ENCODE results near the gene SMIM32. TPM values are rescaled to one million over a fixed set of nuclear protein-coding genes. Genes with fewer than 3 reads are reported as not detected.

The SMIM32 gene
- total RNA-seq, 2 experiments from 2014 or later, result not detected

- Mint-ChIP-seq H3K4me1 (no peaks in the 10 kb centered on the region), H3K27ac (no peak overlapping the region), H3K4me3 (no peak overlapping the region), H3K36me3 (ENCODE audit: low read depth) (peaks cover 1% of the 10 kb centered on the region), H3K9me3 (no peaks in the 10 kb centered on the region), H3K27me3 (peaks cover under 1% of the 10 kb centered on the region)
- POLR2A ChIA-PET, result no interaction called here
- CTCF ChIA-PET, result no interaction called here
- DNase-seq, result no peak
These were observed 37.2 kb downstream of the SMIM32 start for GRCh38 chr5:136155761-136156160.

- ChIA-PET POLR2A (no interaction called here), CTCF (no interaction called here)
- Mint-ChIP-seq H3K27me3 (no peaks in the 10 kb centered on the region), H3K27ac (no peak overlapping the region), H3K36me3 (ENCODE audit: low read depth) (no peaks in the 10 kb centered on the region), H3K9me3 (no peaks in the 10 kb centered on the region), H3K4me1 (no peaks in the 10 kb centered on the region), H3K4me3 (no peak overlapping the region)
- no peak for DNase-seq
These were observed 37.9 kb downstream of the SMIM32 start for GRCh38 chr5:136155078-136155477.

GRCh38 chr5:136153581-136154236, 39.3 kb downstream of the SMIM32 start:
- H3K4me1 Mint-ChIP-seq, result no peaks in the 10 kb centered on the region
- DNase-seq, result no peak
- POLR2A ChIA-PET, result no interaction called here
- H3K27ac Mint-ChIP-seq, result no peak overlapping the region
- H3K27me3 Mint-ChIP-seq, result no peaks in the 10 kb centered on the region
- no peak overlapping the region for H3K4me3 Mint-ChIP-seq
- H3K36me3 Mint-ChIP-seq (ENCODE audit: low read depth), result no peaks in the 10 kb centered on the region
- CTCF ChIA-PET, result no interaction called here
- no peaks in the 10 kb centered on the region for H3K9me3 Mint-ChIP-seq

GRCh38 chr5:136149891-136150290, 43.1 kb downstream of the SMIM32 start:
- CTCF ChIA-PET, result no interaction called here
- Mint-ChIP-seq H3K27ac (no peak overlapping the region), H3K4me1 (no peaks in the 10 kb centered on the region), H3K9me3 (no peaks in the 10 kb centered on the region), H3K27me3 (no peaks in the 10 kb centered on the region), H3K36me3 (ENCODE audit: low read depth) (no peaks in the 10 kb centered on the region), H3K4me3 (no peak overlapping the region)
- POLR2A ChIA-PET, result no interaction called here
- DNase-seq, result no peak

- Mint-ChIP-seq H3K9me3 (no peaks in the 10 kb centered on the region), H3K27me3 (no peaks in the 10 kb centered on the region), H3K4me1 (no peaks in the 10 kb centered on the region), H3K27ac (no peak overlapping the region), H3K4me3 (no peak overlapping the region), H3K36me3 (ENCODE audit: low read depth) (no peaks in the 10 kb centered on the region)
- no peak for DNase-seq
- ChIA-PET POLR2A (no interaction called here), CTCF (interaction anchor here (1.6 kb wide), 1 partner anchor 15 kb away, joined by 4 read pairs; the partner anchor contains the start of gene SMAD5)
These were observed 45.3 kb downstream of the SMIM32 start for GRCh38 chr5:136147632-136148031.

GRCh38 chr5:136146201-136146600, 46.8 kb downstream of the SMIM32 start:
- no peaks in the 10 kb centered on the region for H3K36me3 Mint-ChIP-seq (ENCODE audit: low read depth)
- no peaks in the 10 kb centered on the region for H3K4me1 Mint-ChIP-seq
- H3K27me3 Mint-ChIP-seq, result no peaks in the 10 kb centered on the region
- no peak for DNase-seq
- H3K4me3 Mint-ChIP-seq, result no peak overlapping the region
- ChIA-PET CTCF (no interaction called here), POLR2A (no interaction called here)
- no peak overlapping the region for H3K27ac Mint-ChIP-seq
- H3K9me3 Mint-ChIP-seq, result no peaks in the 10 kb centered on the region

- DNase-seq, result no peak
- no peaks in the 10 kb centered on the region for H3K4me1 Mint-ChIP-seq
- CTCF ChIA-PET, result no interaction called here
- H3K4me3 Mint-ChIP-seq, result no peak overlapping the region
- no peaks in the 10 kb centered on the region for H3K36me3 Mint-ChIP-seq (ENCODE audit: low read depth)
- no peak overlapping the region for H3K27ac Mint-ChIP-seq
- POLR2A ChIA-PET, result no interaction called here
- no peaks in the 10 kb centered on the region for H3K27me3 Mint-ChIP-seq
- H3K9me3 Mint-ChIP-seq, result no peaks in the 10 kb centered on the region
These were observed 47.9 kb downstream of the SMIM32 start for GRCh38 chr5:136145030-136145429.

- H3K27ac Mint-ChIP-seq, result no peak overlapping the region
- CTCF ChIA-PET, result no interaction called here
- H3K36me3 Mint-ChIP-seq (ENCODE audit: low read depth), result peaks cover 5% of the 10 kb centered on the region
- no peak overlapping the region for H3K4me3 Mint-ChIP-seq
- no peaks in the 10 kb centered on the region for H3K4me1 Mint-ChIP-seq
- POLR2A ChIA-PET, result no interaction called here
- H3K9me3 Mint-ChIP-seq, result no peaks in the 10 kb centered on the region
- DNase-seq, result no peak
- H3K27me3 Mint-ChIP-seq, result peaks cover 7% of the 10 kb centered on the region
These were observed 49.2 kb downstream of the SMIM32 start for GRCh38 chr5:136143763-136144162.

- H3K27ac Mint-ChIP-seq, result no peak overlapping the region
- H3K4me1 Mint-ChIP-seq, result no peaks in the 10 kb centered on the region
- H3K36me3 Mint-ChIP-seq (ENCODE audit: low read depth), result peaks cover 5% of the 10 kb centered on the region
- no peak for DNase-seq
- H3K9me3 Mint-ChIP-seq, result no peaks in the 10 kb centered on the region
- H3K4me3 Mint-ChIP-seq, result no peak overlapping the region
- ChIA-PET POLR2A (no interaction called here), CTCF (no interaction called here)
- peaks cover 7% of the 10 kb centered on the region for H3K27me3 Mint-ChIP-seq
These were observed 49.6 kb downstream of the SMIM32 start for GRCh38 chr5:136143312-136143711.

- Mint-ChIP-seq H3K9me3 (no peaks in the 10 kb centered on the region), H3K4me3 (no peak overlapping the region), H3K4me1 (peaks cover 2% of the 10 kb centered on the region), H3K27ac (no peak overlapping the region), H3K27me3 (peaks cover 9% of the 10 kb centered on the region), H3K36me3 (ENCODE audit: low read depth) (peaks cover 5% of the 10 kb centered on the region)
- POLR2A ChIA-PET, result no interaction called here
- no peak for DNase-seq
- CTCF ChIA-PET, result interaction anchor here (1.7 kb wide), 1 partner anchor 9 kb away, joined by 7 read pairs; the partner anchor contains the start of gene SMAD5
These were observed 51.4 kb downstream of the SMIM32 start for GRCh38 chr5:136141561-136141960.

Other genes starting within 250 kb of the SMIM32 start
- gene LECT2, start 238.2 kb downstream of the SMIM32 start, total RNA-seq, result not detected
- gene TGFBI, start 164.2 kb downstream of the SMIM32 start, total RNA-seq, result not detected
- 10 to 100 TPM; 11.5 to 11.8 TPM for gene SMAD5, start 60.3 kb downstream of the SMIM32 start, total RNA-seq
- gene TRPC7, start 172.4 kb upstream of the SMIM32 start, total RNA-seq, result not detected

All from activated CD4-positive, alpha-beta memory T cell treated with anti-CD3 and anti-CD28 coated beads, Interleukin-2, amount 10 ng/mL, durations not matched to agents 7 days and 5 days (primary cell).